Measurements from ENCODE around the gene RAB3IL1.

Gene RAB3IL1

GRCh38 chr11:61866231-61866957, 51.0 kb downstream of the RAB3IL1 start:
- no peak for DNase-seq (ENCODE audit: low read depth)

GRCh38 chr11:61864814-61865775, 52.3 kb downstream of the RAB3IL1 start:
- no peak for DNase-seq (ENCODE audit: low read depth)

- DNase-seq (ENCODE audit: low read depth): no peak
Observed at GRCh38 chr11:61863548-61864081, 53.8 kb downstream of the RAB3IL1 start.

- no peak for DNase-seq (ENCODE audit: low read depth)
Observed at GRCh38 chr11:61862714-61863547, 54.4 kb downstream of the RAB3IL1 start.

GRCh38 chr11:61861634-61862033, 55.7 kb downstream of the RAB3IL1 start:
- no peak for DNase-seq (ENCODE audit: low read depth)

GRCh38 chr11:61860054-61860903, 57.1 kb downstream of the RAB3IL1 start:
- no peak for DNase-seq (ENCODE audit: low read depth)

- DNase-seq (ENCODE audit: low read depth): no peak
Observed at GRCh38 chr11:61855939-61856680, 61.3 kb downstream of the RAB3IL1 start.

- no peak for DNase-seq (ENCODE audit: low read depth)
Observed at GRCh38 chr11:61854966-61855714, 62.2 kb downstream of the RAB3IL1 start.

GRCh38 chr11:61854206-61854895, 63.0 kb downstream of the RAB3IL1 start:
- DNase-seq (ENCODE audit: low read depth): no peak

GRCh38 chr11:61853698-61854169, 63.6 kb downstream of the RAB3IL1 start:
- no peak for DNase-seq (ENCODE audit: low read depth)

GRCh38 chr11:61851900-61852295, 65.5 kb downstream of the RAB3IL1 start:
- no peak for DNase-seq (ENCODE audit: low read depth)

- DNase-seq (ENCODE audit: low read depth): no peak
Observed at GRCh38 chr11:61851113-61851899, 66.1 kb downstream of the RAB3IL1 start.

- no peak for DNase-seq (ENCODE audit: low read depth)
Observed at GRCh38 chr11:61850687-61851086, 66.7 kb downstream of the RAB3IL1 start.

GRCh38 chr11:61848631-61849030, 68.7 kb downstream of the RAB3IL1 start:
- no peak for DNase-seq (ENCODE audit: low read depth)

- DNase-seq (ENCODE audit: low read depth): no peak
Observed at GRCh38 chr11:61847914-61848581, 69.3 kb downstream of the RAB3IL1 start.
